ENCODE results near the gene CD274.

The CD274 gene

GRCh38 chr9:5448461-5449435 lies 1.6 kb upstream of the CD274 start:
- in situ Hi-C loops (cut with MboI; ENCODE audit: low pct_unique_long_range_greater_than_20kb, low sequenced_read_pairs, unreplicated experiment) = loop anchor here (10.0 to 25.0 kb wide), 4 partner anchors 146 to 694 kb away; partner anchors contain the start of gene JAK2
- DNase-seq (ENCODE audit: low spot score) = no peak
- no peak for TF ChIP-seq CTCF (IDR thresholded peaks at IDR 0.05; ENCODE audit: extremely low read depth, insufficient read depth, missing control alignments)

GRCh38 chr9:5449521-5450358 lies 602 bp upstream of the CD274 start:
- no peak for DNase-seq (ENCODE audit: low spot score)
- TF ChIP-seq CTCF (IDR thresholded peaks at IDR 0.05; ENCODE audit: extremely low read depth, insufficient read depth, missing control alignments) = no peak
- in situ Hi-C loops (cut with MboI; ENCODE audit: low pct_unique_long_range_greater_than_20kb, low sequenced_read_pairs, unreplicated experiment) = loop anchor here (10.0 to 25.0 kb wide), 4 partner anchors 145 to 695 kb away; partner anchors contain the start of gene JAK2

GRCh38 chr9:5452286-5452609 lies 1.9 kb downstream of the CD274 start:
- in situ Hi-C loops (cut with MboI; ENCODE audit: low pct_unique_long_range_greater_than_20kb, low sequenced_read_pairs, unreplicated experiment) = no loop called here
- no peak for TF ChIP-seq CTCF (IDR thresholded peaks at IDR 0.05; ENCODE audit: extremely low read depth, insufficient read depth, missing control alignments)
- DNase-seq (ENCODE audit: low spot score) = no peak

GRCh38 chr9:5453004-5453403 lies 2.7 kb downstream of the CD274 start:
- in situ Hi-C loops (cut with MboI; ENCODE audit: low pct_unique_long_range_greater_than_20kb, low sequenced_read_pairs, unreplicated experiment) = no loop called here
- TF ChIP-seq CTCF (IDR thresholded peaks at IDR 0.05; ENCODE audit: extremely low read depth, insufficient read depth, missing control alignments) = no peak
- DNase-seq (ENCODE audit: low spot score) = no peak

- in situ Hi-C loops (cut with MboI; ENCODE audit: low pct_unique_long_range_greater_than_20kb, low sequenced_read_pairs, unreplicated experiment) = no loop called here
- TF ChIP-seq CTCF (IDR thresholded peaks at IDR 0.05; ENCODE audit: extremely low read depth, insufficient read depth, missing control alignments) = no peak
- no peak for DNase-seq (ENCODE audit: low spot score)
Measured at GRCh38 chr9:5453673-5454072, 3.3 kb downstream of the CD274 start.

GRCh38 chr9:5455181-5455580 lies 4.8 kb downstream of the CD274 start:
- no peak for DNase-seq (ENCODE audit: low spot score)
- in situ Hi-C loops (cut with MboI; ENCODE audit: low pct_unique_long_range_greater_than_20kb, low sequenced_read_pairs, unreplicated experiment) = no loop called here
- TF ChIP-seq CTCF (IDR thresholded peaks at IDR 0.05; ENCODE audit: extremely low read depth, insufficient read depth, missing control alignments) = no peak
